Right kidney (tissue), 1 donor: ENCODE measurements around the gene NTM.
A peak's percentile ranks its signal among the peaks of the same experiment; 100 is the strongest.

Source experiments
- DNase-seq: peaks from one replicate; pipeline ENCODE4 v3.0.0-alpha.2; 2016

Gene NTM

DNA sequence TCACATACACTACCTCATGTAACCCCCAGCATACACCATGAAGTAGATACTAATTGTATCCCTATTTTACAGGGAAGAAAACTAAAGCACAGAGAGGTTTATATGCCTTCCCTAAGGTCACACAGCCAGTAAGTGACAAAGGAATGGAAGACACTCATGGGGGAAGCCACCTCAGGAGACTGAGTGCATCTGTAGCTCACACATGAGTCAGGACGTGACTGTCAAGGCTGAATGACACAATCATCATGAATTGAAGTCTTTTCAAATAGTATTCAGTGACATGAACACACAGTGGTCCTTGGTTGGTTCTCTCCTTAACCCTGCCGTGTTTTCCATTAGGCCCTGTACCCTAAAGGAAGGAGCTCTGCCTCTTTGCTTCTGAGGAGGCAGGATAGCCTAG lies 463.0 kb downstream of the NTM start:
- no peak for DNase-seq

DNA sequence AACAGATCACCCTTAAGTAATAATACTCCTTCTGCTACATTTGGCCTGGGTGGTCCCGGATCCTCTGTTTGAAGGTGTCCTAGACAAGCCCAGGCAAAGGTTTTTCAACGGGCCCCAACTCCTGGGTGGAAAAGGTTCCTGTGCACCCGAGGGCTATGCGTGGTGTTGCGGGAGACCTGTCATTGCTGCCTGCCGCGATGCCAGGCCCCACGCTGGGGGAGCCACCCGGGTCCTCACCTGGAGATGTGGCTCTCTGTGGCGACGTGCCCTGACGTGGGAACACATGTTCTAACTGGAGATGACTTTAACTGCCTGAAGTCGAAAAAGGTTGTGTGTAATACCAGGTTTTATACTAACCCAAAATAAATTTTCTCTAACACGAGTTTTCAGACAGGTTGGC lies 467.1 kb downstream of the NTM start:
- no peak for DNase-seq

DNA sequence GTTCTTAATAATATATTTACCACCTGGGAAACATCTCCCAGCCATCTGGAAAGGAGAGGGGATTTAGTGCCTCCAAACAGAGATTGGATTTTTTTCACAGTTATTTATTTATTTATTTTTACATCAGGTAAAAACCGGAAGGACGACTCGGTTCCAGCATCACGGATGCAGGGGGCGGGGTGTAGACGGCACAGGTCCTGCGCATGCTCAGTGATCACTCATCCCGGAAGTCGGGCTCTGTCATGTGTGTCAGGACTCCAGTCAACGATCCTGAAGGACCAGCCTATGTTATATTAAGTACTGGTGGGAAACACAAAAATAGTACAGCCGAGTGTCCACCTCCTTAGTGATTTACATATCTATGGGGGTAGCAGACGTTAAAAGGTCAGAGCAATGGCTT lies 467.6 kb downstream of the NTM start:
- DNase-seq, result no peak

DNA sequence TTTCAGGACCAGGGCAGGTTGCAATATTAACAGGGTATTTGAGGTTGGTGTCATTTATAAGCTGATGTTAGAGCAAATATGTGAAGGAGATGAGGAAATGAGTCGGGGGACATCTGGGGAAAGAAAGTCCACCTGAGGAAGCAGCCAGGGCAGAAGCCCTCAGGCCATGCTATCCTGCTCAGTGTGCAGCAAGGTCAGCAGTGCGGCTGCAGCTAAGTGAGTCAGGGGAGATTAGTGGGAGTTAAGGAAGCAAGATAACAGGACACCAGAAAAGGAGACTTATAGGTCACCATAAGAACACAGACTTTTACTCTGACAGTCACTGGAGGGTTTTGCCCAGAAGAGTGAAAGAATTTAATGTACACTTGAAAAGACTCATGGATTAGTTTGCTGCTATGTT lies 468.9 kb downstream of the NTM start:
- no peak for DNase-seq

DNA sequence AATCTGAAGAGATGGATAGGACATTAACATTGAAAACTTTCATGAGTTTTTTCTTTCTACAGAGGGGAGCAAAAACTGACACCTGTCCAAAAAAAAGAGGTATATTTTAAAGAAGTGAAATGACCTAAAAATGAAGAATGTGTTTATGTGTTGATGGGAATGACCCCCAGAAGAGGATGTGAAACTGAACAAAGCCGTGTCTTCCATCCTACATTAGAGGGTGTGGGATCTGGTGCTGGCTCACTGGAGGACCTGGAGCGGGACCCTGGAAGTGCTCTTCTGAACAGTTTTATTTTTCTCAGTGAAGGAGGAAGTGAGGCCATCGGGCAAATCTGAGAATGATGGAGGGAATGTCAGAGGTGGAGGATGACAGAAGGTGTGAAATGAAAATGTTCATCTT lies 470.1 kb downstream of the NTM start:
- DNase-seq, result no peak

DNA sequence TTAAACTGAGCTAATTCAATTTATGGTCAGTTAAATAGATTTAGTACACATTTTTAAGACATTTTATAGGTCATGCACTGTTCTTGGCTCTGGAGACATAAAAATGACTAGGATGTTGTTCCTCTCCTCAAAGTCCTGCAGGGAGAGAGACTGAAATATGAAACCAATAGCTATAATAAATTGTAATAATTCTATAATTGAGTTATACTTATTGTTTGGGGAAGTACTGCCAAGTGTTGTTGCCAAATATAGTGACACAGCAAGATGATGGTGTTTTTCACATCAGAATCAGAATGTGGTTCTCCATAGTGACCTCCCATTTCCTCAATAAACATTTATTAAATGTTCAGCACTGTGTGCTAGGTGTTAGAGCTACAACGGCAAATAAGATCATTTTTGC lies 470.6 kb downstream of the NTM start:
- no peak for DNase-seq

DNA sequence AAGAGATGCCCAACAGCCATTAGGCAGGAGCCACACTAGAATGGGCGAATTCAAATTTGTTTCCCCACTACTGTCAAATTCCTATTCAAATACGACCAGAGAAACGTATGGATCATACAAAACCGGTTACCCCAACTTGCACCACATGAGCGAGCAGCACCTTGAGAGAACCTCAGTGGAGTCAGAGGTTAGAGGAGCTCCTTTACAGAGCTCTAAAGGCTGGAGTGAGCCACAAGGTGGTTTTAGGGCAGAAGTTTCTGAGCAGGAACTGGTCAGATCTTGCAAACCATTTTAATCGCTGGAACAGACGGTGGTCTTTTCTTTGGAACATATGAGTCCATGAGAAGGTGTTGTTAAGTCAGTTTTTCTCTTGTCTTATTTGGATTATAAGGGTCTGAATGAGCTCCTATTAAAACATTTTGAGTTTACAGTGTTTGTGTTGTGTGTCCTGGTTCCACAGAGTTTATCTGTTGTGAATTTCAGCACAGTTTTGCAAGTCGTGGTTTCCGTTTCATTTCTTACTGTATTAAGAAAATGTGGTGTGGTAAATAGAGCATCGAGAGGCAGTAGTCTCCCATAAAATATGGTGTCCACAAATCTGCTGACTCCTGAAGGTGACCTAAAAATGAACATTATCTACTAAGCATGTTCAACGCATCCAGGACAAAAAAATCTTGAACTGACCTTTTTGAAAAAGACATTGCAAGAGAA lies 471.7 kb downstream of the NTM start:
- DNase-seq, result no peak

DNA sequence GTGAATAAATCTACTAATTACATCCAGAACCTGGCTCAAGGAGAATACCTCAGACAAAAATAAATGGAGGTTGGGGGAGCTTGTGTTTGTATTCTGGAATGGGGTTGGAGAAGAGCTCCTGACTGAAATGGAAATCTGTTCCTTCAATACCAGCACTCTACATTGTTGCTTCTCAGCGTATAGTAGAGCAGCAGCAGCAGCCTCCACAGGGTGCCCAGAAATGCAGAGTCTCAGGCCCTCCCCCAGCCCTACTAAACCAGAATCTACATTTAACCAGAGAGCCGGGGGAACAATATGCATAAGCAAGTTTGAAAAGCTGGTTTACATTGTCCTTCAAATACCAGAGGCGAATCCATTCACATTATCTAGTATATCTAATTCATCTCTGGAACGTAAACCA lies 474.8 kb downstream of the NTM start:
- DNase-seq, result no peak

DNA sequence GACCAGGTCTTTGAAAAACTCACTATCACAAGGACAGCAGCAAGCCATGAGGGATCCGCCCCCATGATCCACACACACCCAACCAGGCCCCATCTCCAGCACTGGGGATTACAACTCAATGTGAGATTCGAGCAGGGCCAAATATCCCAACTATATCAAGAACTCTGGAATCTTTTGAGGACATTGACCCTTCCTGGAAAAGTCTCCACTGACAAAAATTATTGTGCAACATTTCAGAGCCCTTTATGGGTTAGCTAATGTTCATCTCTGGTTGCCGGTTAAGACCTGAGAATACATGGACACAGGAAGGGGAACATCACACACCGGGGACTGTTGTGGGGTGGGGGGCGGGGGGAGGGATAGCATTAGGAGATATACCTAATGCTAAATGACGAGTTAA lies 479.1 kb downstream of the NTM start:
- no peak for DNase-seq

DNA sequence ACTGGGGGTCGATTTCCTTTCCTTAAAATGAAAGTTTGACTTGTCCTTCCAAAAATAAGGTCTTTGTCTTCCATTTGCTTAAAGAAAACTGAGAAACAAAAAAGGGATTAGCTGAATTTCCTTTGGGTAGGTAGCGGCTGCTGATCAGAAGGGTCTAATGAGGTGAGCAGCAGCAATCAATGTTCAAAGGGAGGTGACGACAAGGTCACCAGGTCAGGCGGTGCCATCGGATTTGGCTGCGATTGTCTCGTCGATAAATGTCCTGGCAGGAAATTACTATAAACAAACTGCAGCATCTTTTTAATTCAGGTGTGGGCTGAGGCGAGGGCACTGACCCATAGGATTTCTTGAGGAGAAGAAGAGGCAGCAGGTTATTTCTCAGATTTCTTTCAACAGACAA lies 480.1 kb downstream of the NTM start:
- DNase-seq, result no peak

DNA sequence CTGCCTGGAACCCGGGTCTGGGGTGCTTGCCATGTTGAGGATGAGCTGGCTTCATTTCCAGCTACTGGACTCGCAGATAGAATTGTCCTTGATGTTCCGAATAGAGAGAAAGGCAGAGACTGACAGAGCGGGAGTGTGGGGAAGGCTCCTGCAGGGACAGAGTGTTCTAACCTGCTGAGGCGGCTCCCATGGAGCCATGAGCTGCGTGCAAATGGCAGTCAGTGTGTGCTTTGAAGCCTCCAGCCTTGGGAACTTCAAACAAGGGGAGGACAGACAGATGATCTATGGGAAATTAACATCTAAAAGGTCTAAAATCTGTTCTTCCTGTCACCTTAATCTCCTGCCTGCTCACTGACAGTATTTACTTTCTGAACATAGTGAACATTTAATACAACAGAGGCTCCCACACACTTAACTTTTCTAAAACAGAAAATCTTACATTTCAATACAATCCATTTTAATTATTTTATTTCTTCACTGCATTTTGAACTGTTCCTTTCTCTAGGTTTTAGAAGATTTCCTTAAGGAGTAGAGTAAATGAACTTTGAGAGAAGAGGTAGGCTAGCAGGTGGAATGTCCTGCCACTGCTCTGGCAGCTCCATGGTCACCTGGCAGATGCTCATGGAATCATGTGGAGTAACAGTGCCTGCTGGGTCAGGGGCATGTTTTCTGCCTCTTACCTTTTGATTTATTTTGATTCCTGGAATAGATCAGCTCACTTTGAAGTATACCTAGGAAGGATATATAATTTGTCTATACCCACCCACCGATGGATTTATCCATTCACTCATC lies 481.7 kb downstream of the NTM start:
- DNase-seq, result no peak

DNA sequence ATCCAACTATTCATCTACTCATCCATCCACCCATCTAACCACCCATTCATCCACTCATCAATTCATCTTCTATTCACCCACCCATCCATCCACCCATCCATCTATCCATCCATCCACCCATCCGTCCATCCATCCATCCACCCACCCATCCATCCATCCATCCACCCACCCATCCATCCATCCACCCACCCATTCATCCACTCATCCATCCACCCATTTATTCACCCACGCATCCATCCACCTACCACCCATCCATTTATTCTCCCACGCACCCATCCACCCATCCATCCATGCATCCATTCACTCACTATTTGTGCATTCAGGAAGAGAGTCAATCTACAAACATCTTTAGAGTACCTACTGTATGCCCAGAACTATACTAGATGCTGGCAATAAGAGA lies 482.3 kb downstream of the NTM start:
- no peak for DNase-seq

DNA sequence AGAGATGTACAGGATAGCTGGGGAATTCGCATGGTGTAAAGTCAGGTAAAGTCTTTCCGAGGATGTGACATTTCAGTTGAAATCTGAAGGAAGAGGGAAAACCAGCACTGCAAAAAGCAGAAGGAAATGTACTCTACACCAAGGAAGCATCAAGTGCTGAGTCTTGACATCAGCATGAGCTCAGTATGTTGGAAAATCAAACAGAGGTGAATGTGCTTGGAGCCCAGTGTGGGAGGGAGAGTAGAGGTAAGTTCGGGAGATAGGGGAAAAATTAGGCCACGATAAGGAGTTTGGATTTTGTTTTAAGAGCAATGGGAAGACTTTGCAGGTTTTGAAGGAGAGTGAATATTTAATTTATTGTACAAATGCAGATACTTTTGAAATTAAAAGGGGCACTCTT lies 484.0 kb downstream of the NTM start:
- no peak for DNase-seq

DNA sequence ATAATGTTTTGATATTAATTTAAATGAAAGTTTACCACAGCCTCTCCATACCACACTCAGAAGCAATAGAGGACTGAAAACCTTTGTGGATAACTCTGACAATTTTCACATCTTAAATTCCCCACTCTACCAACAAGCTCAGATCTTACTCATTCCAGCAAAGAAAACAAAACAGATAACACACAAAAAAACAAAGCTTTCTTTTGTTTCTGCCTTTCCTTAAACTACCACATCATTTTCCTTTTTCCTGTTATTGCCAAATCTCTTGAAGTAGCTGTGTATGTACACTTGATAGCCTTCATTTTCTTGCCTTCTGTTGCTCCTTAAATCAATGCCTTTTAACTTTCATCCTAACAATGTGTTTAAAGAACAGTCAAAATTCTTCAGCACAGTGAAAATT lies 484.9 kb downstream of the NTM start:
- no peak for DNase-seq

DNA sequence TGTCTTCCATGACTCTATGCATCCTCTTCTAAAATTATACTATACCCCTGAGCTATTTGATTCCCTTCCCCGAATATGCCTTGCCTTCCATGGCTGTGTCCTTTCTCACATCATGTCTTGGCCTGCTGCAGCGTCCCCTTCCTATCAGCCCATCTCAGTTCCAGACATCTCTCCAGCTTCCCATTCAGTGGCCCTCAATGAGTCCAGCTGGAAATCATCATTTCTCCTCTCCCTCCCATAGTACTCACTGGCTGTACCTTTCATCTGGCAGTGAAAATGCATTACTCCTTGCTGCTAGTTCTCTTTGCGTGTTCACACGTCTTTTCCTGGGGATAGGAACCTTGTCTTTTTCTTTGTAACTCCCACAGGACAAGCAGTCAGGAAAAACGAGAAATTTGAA lies 486.8 kb downstream of the NTM start:
- DNase-seq, result no peak

DNA sequence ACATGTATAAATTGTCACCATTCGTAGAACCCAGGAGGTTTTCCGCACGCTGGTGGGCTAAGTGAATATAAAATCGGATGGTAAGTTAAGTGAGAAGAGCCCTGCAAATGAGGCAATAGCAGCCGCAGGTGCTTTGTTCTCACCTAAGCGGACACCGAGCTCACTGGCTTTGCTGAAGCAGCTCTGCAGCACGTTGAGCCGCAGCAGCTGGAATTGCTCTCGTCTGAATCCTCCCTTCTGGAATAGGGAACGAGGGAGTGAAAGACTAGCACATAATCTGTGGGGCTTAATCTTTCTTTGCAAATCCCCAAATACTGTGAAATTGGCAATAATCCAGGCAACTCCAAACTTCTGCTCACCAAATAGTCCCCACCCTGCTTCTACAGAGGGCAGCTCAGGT lies 488.1 kb downstream of the NTM start:
- no peak for DNase-seq

DNA sequence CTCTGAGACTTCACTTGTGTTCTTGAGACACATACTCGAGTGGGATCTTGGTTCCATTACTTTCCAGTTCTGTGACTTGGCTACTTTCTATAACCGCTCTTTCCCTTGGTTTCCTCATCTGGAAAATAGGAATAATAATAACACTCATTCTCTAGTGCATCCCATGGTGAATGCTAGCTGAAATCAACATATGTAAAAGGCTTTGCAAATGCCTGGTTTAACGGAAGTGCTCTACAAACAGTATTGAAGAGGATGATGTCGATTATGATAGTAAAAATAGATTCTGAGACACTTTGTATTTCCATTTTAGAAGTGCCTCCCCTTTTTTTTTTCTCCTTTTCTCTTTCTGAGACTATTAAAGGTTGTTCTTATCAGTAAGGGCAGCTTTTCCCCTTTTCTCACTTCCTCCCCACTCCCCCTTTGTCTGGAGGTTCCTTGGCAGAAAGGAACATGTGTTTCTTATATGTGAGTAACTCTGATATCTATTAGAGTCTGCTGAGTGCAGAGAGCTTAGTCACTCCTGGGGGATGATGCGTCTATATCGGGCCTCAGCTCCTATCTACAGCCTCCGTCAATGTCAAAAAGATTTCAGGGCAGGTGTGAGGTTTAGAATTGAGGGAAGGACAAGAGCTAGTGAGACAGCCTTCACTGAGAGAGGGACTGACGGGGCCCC lies 489.3 kb downstream of the NTM start:
- DNase-seq, result no peak

DNA sequence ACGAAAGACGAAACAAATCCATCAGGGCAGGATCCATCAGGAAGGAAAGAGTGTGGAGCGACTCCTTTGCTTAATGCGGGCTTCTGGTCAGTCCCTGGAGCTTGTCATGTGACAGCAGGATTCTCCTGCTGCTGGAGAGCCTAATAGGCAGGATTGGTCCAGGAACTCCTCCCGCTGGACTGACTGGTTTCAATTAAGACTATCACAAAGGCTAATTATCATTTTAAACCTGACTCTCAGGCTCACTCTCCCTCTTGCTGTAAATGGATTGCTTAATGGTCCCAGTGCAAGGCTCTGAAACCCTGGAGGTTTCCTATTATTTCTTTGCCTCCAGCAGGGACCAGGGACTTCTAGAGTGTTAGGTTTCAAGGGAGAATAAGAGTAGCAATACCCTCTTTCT lies 493.8 kb downstream of the NTM start:
- DNase-seq, result no peak

DNA sequence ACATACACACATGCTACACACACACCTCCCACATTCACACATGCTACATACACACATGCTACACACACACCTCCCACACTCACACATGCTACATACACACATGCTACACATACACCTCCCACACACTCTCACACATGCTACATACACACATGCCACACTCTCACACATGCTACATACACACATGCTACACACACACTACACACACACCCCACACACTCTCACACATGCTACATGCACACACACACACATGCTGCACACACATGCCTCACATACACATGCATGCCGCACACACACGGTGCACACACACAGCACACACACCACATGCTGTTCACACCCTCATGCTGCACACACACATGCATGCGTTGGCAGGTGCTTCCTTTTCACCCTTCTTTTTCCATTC lies 495.4 kb downstream of the NTM start:
- no peak for DNase-seq

DNA sequence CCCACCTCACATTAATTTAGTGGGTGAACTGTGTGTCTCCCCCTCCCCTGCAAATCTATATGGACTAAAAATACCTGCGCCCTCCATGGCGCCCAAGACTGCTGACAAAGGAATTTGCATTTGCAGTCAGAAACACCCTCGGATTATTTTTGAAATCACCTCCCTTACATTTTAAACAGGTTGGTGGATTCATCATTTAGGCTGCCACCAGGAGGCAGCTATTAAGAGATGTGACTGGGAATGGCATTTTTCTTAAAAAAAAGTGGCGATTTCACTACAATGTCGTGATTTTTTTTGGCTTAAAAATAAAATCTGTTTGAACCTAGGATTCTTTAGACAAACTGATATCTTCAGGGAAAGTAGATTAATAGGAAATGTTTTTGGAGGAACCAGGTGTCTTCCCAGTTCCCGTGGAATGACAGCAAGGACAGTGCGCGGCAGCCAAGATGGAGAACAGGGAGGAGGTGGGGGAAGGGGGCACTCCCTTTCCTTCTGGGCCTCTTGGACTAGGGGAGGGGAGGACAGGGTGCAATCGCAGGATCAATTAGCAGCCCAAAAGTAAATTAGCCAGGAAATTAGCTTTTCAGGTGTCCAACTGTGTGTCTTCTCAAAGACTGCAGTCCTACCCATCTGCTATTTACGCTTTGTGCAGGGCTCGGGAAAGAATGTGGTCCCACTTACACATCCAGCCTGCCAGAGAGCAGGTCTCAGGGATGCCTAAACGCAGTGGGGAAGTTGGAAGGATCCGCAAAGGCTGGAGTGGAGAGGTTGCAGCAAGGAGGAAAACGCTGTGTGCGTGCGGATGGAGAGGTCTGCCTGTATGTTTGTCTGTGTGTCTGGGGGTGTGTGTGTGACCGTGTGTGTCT lies 496.4 kb downstream of the NTM start:
- DNase-seq, result no peak

DNA sequence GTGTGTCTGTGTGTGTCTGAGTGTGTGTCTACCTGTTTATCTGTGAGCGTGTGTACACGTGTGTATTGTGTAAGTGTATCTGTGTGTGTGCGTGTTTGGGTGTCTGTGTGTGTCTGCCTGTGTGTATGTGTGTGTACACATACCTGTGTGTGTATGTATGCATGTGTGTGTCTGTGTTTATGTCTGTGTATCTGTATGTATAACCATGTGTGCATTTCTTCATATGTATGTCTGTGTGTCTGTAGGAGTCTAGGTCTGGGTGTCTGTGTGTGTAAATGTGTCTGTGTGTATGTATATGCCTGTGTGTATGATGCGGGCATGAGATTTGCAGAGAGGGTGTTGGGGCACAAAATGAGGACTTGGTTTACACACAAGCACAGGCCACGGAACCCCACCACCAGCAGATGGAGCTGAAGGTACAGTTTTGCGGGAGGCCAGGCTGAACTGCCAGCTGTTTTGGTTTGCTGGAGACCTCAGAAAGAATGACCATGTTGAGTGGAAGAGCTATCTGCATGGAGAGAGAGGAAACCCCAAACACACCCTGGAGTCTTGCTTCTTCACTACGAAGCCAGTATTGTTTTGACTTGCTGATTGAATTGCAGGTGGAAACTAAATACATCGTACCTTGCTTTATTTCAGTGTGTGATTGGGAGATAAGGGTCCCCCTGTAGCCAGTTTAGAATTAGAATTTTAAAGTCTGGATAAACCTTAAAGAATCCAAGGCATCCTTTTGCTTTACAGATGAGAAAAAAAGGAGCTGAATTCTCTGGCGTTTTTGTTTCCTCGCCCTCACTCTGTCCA lies 497.2 kb downstream of the NTM start:
- peak; percentile 64 for DNase-seq
